Activated T-cell treated with anti-CD3 and anti-CD28 coated beads, Interleukin-2, amount 50 U/mL, for 72 hours (primary cell): ENCODE results near the gene TMA7. TPM values are rescaled to one million over a fixed set of nuclear protein-coding genes. Genes with fewer than 3 reads are reported as not detected.

Source experiments
- ATAC-seq, 2 donors: fragments of 150-1000 bp; cut with Tn5 transposase; replicated peaks in 1 of 2; 2 replicates each; pipeline ENCODE4 v1.10.0; 2021; ENCODE audit warnings: moderate library complexity in 2 of 2, mild to moderate bottlenecking in 1 of 2
- DNase-seq, 2 donors: peaks; one replicate each; pipeline ENCODE4 v3.0.0; 2021 to 2022; ENCODE audit warnings: mixed read lengths in 1 of 2
- H3K27ac Mint-ChIP-seq: one replicate; pipeline ENCODE4 v1.8.0; 2022; ENCODE audit warnings: mild to moderate bottlenecking, moderate library complexity, mixed read lengths
- H3K27me3 Mint-ChIP-seq: one replicate; pipeline ENCODE4 v1.8.0; 2022; ENCODE audit warnings: low read depth, mixed read lengths
- H3K36me3 Mint-ChIP-seq, 2 donors: one replicate each; pipeline ENCODE4 v1.8.0; 2022; ENCODE audit warnings: mixed read lengths in 2 of 2, mild to moderate bottlenecking in 1 of 2; ENCODE audit not compliant: insufficient read depth in 2 of 2
- H3K4me1 Mint-ChIP-seq: one replicate; pipeline ENCODE4 v1.8.0; 2022; ENCODE audit warnings: low read depth, mixed read lengths
- H3K4me3 Mint-ChIP-seq, 2 donors: one replicate each; pipeline ENCODE4 v1.8.0; 2022; ENCODE audit warnings: mild to moderate bottlenecking in 2 of 2, mixed read lengths in 2 of 2, moderate library complexity in 2 of 2
- H3K9me3 Mint-ChIP-seq, 2 donors: one replicate each; pipeline ENCODE4 v1.8.0; 2022; ENCODE audit warnings: mixed read lengths in 2 of 2
- total RNA-seq, 2 donors: library from RNA; stranded (reverse); gene quantifications; one replicate each; pipeline ENCODE4 v1.2.3, GENCODE V29; 2022

Gene TMA7
- total RNA-seq, 2 donors from 2014 or later: 263 to 285 TPM

DNA sequence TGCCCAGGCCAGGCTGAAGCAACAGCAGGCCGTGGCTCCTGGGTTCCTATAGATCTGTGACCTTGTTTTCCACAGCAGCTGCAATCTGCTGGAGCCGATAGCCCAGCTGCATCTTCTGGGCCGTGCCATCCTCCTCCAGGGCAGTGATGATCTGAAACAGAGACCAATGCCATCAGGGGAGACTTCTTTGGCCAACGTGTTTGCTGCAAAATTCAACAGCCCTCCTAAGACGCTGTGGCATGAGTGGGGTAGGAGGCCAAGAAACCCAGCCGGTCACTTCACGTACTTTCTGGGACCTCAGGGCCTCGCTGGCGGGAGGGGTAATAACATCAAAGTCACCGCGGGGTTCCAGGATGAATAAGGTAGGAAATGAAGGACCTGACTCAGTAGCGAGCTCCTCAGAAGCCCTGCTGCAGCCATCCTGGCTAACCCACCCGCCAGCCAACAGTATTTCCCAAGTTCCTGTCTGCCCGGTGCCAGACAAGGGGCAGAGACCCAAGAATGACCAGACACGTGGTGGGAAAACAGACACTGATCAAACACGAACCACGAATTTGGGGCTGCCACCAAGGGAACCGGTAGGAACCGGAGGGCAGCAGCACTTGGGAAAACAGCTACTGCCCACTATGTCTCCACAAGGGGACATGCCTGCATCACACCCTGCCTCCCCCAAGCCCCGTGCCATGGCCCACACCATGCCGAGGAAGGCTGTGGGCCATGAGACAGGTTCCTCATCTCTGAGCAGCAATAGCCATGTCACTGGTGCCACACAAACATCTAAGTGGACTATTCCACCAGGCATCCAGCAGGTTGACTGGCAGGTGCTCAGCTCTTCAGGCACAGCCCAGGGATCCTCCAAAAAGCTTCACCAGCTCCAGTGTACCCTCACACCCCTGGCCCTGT lies 35.4 kb upstream of the TMA7 start:
- Mint-ChIP-seq H3K36me3 (no peaks in the 10 kb centered on the region), H3K27me3 (no peaks in the 10 kb centered on the region), H3K4me3 (no peak overlapping the region), H3K9me3 (no peaks in the 10 kb centered on the region), H3K4me1 (no peaks in the 10 kb centered on the region), H3K27ac (no peak overlapping the region)
- ATAC-seq: no peak
- no peak for DNase-seq

DNA sequence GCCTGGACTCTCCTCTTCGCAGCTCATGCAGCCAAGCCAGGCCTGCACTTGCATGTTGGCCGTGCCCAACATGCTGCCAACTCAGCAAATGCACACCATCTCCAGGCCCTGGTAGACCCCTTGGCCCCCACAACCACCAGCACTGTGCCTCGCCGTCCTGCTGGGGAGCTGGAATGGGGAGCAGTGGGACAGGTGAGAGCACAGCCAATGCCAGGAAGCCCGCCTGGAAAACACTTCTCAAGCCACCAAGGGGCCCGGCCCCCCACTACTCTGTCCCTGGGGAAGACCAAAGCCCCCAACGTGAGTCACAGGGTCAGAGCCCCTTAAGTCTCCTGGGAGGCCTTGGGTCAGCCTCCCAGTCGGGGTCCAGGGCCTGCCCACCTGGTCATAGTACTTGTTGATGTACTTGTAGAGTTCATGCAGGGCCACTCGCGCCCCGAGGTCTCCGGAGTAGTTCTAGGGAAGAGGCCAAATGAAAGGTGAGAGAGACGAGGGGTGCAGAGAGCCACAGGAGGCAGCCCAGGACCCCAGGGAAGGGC lies 34.6 kb upstream of the TMA7 start:
- Mint-ChIP-seq H3K36me3 (no peaks in the 10 kb centered on the region), H3K27ac (no peak overlapping the region), H3K4me1 (no peaks in the 10 kb centered on the region), H3K4me3 (no peak overlapping the region), H3K27me3 (no peaks in the 10 kb centered on the region), H3K9me3 (no peaks in the 10 kb centered on the region)
- no peak for DNase-seq
- no peak for ATAC-seq

DNA sequence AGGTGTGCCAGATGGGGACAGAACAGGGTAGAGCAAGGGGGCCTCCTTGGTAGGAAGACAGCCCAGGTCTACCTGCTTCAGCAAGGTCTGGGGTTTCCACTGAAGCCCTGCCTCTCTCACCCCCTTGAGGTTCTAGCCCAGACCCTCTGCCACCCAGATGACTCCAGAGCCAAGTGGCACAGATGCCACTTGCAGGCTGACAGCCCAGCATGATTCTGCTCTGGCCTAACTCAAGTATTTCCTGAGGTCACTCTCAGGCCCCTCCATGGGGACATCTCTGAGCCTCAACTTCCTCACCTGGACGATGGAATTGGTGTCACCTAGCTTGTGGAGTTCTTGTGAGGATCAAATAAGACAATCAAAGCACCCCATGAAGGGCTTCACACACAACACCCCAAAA lies 34.1 kb upstream of the TMA7 start:
- Mint-ChIP-seq H3K36me3 (no peaks in the 10 kb centered on the region), H3K9me3 (no peaks in the 10 kb centered on the region), H3K4me1 (no peaks in the 10 kb centered on the region), H3K27ac (no peak overlapping the region), H3K27me3 (no peaks in the 10 kb centered on the region), H3K4me3 (no peak overlapping the region)
- ATAC-seq (no peak), DNase-seq (no peak)

DNA sequence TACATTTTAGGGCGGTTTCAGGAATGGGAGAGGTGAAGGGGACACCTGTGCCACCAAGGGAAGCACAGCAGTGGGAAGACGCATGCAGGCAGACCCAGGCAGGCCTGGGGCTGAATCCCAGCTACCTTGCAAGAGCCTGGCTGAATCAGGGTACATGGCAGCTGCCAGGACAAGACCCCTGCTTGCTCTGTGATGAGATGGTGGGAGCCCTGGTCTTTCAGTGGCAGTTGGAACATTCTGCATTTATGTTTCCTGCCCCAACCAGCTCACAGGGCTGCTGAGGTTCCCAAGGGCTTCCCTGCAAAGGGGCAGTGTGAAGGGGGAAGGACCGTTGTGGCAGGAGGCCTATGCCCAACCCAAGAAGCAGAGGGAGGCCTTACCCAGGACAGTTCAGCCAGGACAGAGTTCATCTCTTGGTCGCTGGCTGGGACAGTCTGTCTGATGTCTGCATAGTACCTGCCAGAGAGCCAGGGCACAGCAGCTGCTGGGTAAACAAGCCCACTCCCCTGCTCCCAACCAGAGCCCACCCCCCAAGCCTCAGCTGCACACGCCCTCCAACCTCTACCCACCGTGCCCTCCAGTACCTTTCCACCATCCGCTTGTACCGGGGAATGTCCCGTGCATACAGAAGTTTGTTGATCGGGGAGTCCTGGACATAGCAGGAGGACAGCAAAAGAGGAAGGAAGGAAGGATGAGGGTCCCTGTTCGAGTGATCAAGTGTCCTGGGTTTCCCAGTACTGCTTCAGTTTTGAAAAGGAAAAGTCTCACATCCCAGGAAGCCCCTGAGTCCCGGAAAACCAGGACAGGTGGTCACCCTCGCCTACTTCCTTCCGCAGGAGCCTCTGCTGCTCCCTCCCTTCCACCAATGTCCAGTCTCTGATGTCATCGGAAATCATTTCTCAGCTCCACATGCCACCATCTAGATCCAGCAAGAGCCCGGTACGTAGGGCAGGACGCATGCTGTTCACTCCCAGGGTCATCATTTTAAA lies 33.3 kb upstream of the TMA7 start:
- Mint-ChIP-seq H3K4me1 (no peaks in the 10 kb centered on the region), H3K9me3 (no peaks in the 10 kb centered on the region), H3K36me3 (no peaks in the 10 kb centered on the region), H3K27ac (no peak overlapping the region), H3K27me3 (no peaks in the 10 kb centered on the region), H3K4me3 (no peak overlapping the region)
- ATAC-seq (no peak), DNase-seq (no peak)

DNA sequence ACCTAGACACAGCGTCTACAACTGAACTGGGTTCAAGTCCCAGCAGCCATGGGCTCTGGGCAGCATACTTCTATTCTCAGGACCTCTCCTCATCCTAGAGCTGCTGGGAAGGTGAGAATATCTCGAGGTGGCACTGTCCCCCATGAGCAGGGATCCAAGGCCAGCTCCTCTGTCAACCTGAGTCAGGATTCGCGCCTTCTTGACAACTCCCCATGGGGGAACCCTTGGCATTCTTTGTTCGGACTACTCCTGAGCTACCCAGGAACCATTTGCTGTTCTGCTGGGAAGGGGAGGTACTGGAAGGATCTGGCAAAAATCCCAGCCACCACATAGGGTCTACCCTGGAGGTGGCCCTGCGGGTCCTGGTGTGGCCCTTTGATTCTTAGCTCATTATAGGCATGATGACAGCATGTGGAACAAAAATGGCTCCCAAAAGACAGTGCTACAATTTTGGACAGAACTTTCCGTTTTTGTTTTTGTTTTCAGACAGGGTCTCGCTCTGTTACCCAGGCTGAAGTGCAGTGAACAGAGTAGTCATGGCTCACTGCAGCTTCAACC lies 32.4 kb upstream of the TMA7 start:
- Mint-ChIP-seq H3K4me1 (no peaks in the 10 kb centered on the region), H3K27me3 (no peaks in the 10 kb centered on the region), H3K9me3 (no peaks in the 10 kb centered on the region), H3K4me3 (no peak overlapping the region), H3K27ac (no peak overlapping the region), H3K36me3 (no peaks in the 10 kb centered on the region)
- ATAC-seq: no peak
- no peak for DNase-seq

DNA sequence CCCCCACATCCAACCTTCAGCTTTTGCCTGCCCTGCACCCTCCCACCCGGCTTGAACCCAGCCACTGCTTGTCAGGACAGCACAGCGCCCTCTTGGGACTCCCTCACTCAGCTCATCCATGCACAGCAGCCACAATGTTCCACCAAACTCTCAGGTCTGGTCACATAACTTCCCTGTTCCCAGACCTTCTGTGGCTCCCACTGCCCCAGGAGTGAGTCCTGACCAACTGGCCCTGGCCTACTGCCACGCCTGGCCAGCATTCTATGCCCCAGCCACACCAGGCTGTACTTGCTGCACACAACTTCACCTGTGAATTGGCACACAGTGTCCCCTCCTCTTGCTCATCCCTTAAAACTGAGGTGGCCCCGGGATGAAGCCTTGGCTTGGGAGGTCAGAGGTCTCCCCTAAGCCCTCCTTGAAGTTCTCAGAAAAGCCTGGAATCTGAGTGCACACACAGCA lies 31.2 kb upstream of the TMA7 start:
- DNase-seq: no peak
- Mint-ChIP-seq H3K27ac (no peak overlapping the region), H3K36me3 (no peaks in the 10 kb centered on the region)

DNA sequence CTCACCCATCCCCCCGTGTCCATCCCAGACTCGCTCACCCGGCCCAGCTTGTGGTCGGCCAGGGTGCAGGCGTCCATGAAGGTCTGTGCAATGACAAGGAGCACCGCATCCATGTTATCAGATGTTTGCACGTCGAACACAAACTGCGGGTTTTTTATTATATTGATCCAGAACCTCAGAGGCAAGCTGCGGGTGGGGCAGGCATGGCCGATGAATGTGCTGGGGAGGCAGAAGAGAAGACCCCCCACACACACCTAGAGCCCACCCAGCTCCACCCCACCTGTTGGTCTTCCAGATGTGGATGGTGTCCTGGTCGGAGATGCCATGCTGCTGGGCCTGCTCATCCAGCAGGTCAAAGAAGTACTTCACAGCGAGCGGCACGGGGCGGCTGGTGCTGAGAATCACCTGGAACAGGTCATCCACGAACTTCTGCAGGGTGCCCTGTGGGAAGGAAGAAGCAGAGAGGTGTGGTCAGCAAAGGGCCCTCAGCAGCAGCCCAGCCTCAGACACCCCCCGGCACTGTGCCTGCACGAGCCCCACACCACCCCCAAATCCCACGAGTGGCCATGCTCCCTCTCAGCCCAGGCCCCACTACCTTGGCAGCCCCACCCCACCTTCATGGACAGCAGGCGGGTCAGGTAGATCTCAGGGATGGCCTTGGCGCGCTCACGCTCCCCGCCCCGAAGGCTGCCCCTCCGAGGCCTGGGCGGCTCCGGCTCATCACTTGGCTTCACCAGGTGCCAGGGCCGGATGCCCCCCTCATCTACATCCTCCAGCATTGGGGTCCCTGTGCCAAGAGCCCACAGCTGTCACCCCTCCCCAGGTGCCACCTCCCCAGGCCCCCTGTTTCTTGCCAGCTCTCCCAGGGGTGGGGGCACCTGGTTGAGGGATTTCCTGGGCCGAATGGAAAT lies 30.5 kb upstream of the TMA7 start:
- Mint-ChIP-seq H3K27me3 (no peaks in the 10 kb centered on the region), H3K9me3 (no peaks in the 10 kb centered on the region), H3K27ac (no peak overlapping the region), H3K4me1 (no peaks in the 10 kb centered on the region), H3K36me3 (no peaks in the 10 kb centered on the region), H3K4me3 (no peak overlapping the region)
- ATAC-seq (no peak), DNase-seq (no peak)

More for the DNA sequence above, 31.2 kb upstream of the TMA7 start:
- no peak overlapping the region for H3K4me3 Mint-ChIP-seq
- ATAC-seq: no peak
- H3K9me3 Mint-ChIP-seq: no peaks in the 10 kb centered on the region
- no peaks in the 10 kb centered on the region for H3K27me3 Mint-ChIP-seq
- H3K4me1 Mint-ChIP-seq: no peaks in the 10 kb centered on the region

DNA sequence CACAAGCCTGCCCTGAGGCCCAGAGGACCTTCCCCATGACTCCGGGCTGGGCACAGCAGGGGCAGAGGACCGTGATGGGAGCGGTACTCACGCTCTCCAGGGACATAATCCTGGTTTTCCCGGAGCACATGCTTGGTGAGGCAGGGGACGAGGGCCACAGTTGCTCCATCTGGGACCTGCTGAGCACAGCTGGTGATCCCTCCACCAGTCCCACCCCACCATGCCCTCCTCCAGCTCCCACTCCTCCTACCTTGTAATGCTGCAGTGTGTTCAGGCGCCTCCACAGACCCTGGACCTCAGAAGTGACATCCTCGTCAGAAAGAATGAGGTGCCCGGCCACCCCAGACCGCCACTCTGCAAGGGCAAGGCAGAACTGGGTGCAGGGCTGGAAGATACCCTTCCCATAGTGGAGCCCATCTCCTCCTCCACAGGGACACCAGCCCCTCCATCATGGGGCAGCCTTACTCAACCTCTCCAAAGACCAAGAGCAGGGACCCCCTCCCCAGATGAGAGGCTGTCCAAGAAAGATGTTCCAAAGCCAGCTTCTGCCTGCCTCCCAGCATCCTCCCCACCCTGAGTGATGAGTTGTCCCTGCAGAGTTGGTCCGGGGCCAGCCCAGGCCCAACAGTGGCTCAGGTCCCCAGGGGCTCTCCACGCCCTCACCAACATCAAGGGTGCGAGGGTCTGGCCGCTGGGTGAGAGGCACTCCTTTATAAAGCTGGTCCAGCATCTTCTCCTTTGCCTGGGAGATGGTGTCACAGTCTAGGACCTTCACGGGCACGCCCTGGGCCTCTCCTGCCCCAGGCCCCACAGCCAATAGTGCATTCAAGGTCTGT lies 29.6 kb upstream of the TMA7 start:
- DNase-seq (no peak), ATAC-seq (no peak)
- no peaks in the 10 kb centered on the region for H3K27me3 Mint-ChIP-seq
- H3K4me3 Mint-ChIP-seq: no peak overlapping the region
- H3K27ac Mint-ChIP-seq: no peak overlapping the region
- no peaks in the 10 kb centered on the region for H3K36me3 Mint-ChIP-seq
- no peaks in the 10 kb centered on the region for H3K4me1 Mint-ChIP-seq
- H3K9me3 Mint-ChIP-seq: no peaks in the 10 kb centered on the region

DNA sequence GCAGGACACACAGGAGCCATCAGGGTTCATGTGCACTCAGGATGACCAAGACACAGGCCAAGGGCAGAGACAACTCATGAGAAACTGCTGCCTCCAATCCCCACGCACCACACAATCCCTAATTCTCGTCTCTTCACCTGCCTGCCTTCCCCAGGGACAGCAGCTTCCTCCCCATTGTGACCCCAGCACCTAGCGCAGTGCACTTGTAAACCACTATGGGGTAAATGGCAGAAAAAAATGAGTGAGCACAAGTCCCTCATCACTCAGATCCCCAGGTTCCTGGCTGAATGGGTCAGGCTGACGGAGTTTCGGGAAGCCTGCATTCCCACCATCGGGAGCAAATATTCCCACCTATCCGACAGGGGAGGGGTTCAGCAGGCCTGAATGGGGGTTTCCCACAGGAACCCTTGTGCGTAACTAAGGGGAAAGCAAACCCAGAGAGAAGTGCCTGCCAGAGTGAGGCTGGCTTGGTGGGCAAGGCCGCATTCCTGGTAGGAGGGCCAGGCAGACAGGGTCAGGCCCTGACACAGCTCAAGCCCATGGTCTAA lies 28.9 kb upstream of the TMA7 start:
- no peaks in the 10 kb centered on the region for H3K36me3 Mint-ChIP-seq
- H3K27ac Mint-ChIP-seq: no peak overlapping the region
- no peaks in the 10 kb centered on the region for H3K27me3 Mint-ChIP-seq
- no peak overlapping the region for H3K4me3 Mint-ChIP-seq
- H3K4me1 Mint-ChIP-seq: no peaks in the 10 kb centered on the region
- DNase-seq (no peak), ATAC-seq (no peak)
- H3K9me3 Mint-ChIP-seq: no peaks in the 10 kb centered on the region

DNA sequence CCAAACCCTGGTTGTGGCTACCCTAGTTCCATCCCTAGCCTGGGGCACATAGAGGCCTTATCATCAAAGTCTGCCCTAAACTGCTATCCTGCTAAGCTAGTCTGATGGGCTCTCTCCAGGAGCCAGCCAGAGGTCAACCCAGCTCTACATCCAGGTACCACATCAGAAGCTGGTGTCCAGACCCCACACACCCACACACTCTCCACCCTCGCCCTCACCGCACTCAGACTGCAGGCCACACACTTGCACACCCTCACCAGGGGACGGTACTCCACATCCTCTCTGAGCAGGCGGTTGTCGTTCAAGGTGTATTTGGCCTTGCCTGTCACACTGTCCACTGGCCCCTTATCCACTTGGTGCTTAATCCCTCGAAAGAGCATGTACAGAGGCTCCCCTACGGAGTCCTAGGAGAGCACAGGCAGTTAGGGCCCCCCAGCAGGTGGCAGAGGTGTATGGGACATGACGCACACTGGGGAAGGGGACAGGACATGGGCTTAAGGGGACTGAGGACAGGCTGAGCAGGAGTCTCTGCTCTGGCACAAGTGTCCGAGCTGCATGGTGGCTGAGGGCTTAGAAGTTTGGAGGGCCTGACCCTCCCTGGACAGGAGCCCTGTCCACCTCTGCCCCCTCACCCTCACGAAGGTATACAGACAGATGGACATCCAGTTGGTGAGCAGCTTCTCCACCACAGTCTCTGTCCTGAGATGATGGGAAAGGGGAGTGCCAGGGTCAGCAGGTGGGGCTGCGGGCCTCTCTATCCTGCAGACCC lies 28.3 kb upstream of the TMA7 start:
- Mint-ChIP-seq H3K4me3 (no peak overlapping the region), H3K27me3 (no peaks in the 10 kb centered on the region)
- no peak for DNase-seq

More for the DNA sequence above, 28.3 kb upstream of the TMA7 start:
- ATAC-seq: no peak
- H3K9me3 Mint-ChIP-seq: no peaks in the 10 kb centered on the region
- no peaks in the 10 kb centered on the region for H3K4me1 Mint-ChIP-seq
- no peak overlapping the region for H3K27ac Mint-ChIP-seq
- H3K36me3 Mint-ChIP-seq: no peaks in the 10 kb centered on the region
